ENCODE data around the gene C10orf90.

The C10orf90 gene

GRCh38 chr10:126409821-126410220 lies 260.7 kb downstream of the C10orf90 start:
- DNase-seq: no peak

GRCh38 chr10:126408953-126409641 lies 261.4 kb downstream of the C10orf90 start:
- no peak for DNase-seq

- no peak for DNase-seq
Measured at GRCh38 chr10:126407831-126408230, 262.7 kb downstream of the C10orf90 start.

GRCh38 chr10:126405239-126405775 lies 265.2 kb downstream of the C10orf90 start:
- no peak for DNase-seq

GRCh38 chr10:126402721-126403695 lies 267.5 kb downstream of the C10orf90 start:
- DNase-seq: no peak

- DNase-seq: no peak
Measured at GRCh38 chr10:126400641-126401040, 269.9 kb downstream of the C10orf90 start.

GRCh38 chr10:126398924-126399323 lies 271.6 kb downstream of the C10orf90 start:
- no peak for DNase-seq

GRCh38 chr10:126398383-126398743 lies 272.1 kb downstream of the C10orf90 start:
- no peak for DNase-seq

- DNase-seq: no peak
Measured at GRCh38 chr10:126397640-126398382, 272.7 kb downstream of the C10orf90 start.

- DNase-seq: no peak
Measured at GRCh38 chr10:126397156-126397555, 273.3 kb downstream of the C10orf90 start.

GRCh38 chr10:126394948-126395347 lies 275.5 kb downstream of the C10orf90 start:
- no peak for DNase-seq

GRCh38 chr10:126393076-126393475 lies 277.4 kb downstream of the C10orf90 start:
- DNase-seq: no peak

- DNase-seq: no peak
Measured at GRCh38 chr10:126392469-126392868, 278.0 kb downstream of the C10orf90 start.

GRCh38 chr10:126392068-126392467 lies 278.4 kb downstream of the C10orf90 start:
- DNase-seq: no peak

GRCh38 chr10:126391192-126391885 lies 279.2 kb downstream of the C10orf90 start:
- no peak for DNase-seq

- DNase-seq: no peak
Measured at GRCh38 chr10:126390324-126390723, 280.2 kb downstream of the C10orf90 start.

- no peak for DNase-seq
Measured at GRCh38 chr10:126387931-126388911, 282.3 kb downstream of the C10orf90 start, which contains the start of gene ADAM12. Gene ADAM12, minus strand, starts transcription at chr10:126388477. Its CDS starts 332 bp downstream, at chr10:126388145.

- DNase-seq: no peak
Measured at GRCh38 chr10:126387041-126387921, 283.2 kb downstream of the C10orf90 start.

- no peak for DNase-seq
Measured at GRCh38 chr10:126384269-126384873, 286.1 kb downstream of the C10orf90 start.
